CD4-positive, alpha-beta T cell (primary cell): ENCODE results near the gene SAMD10. TPM values are rescaled to one million over a fixed set of nuclear protein-coding genes. Genes with fewer than 3 reads are reported as not detected.

ENCODE experiments used
- ATAC-seq: fragments of 200-7000 bp; cut with Tn5 transposase; one replicate; pipeline ENCODE4 v1.10.0; 2022; ENCODE audit warnings: mild to moderate bottlenecking; ENCODE audit not compliant: poor library complexity
- CTCF ChIA-PET: fragments of 350-600 bp; sonication (Branson Sonifier 250); formaldehyde crosslinking; loops from one replicate; lab custom pipeline; 2021; ENCODE audit warnings: antibody characterized with exemption, inconsistent platforms; lab: Charles Lee
- POLR2A ChIA-PET: fragments of 350-600 bp; sonication (Branson Sonifier 250); formaldehyde crosslinking; loops from one replicate; lab custom pipeline; 2021; ENCODE audit warnings: antibody characterized with exemption, inconsistent platforms; lab: Charles Lee
- DNase-seq, 14 experiments: peaks; one replicate each; pipeline ENCODE4 v3.0.0-alpha.2; 2013 to 2020; ENCODE audit warnings: mixed read lengths in 2 of 14
- H3K27ac ChIP-seq, 2 donors: one replicate each; pipeline versions ENCODE4 v1.5.1 to v1.7.0; 2013; ENCODE audit warnings: low read length in 2 of 2, low read depth in 1 of 2, mild to moderate bottlenecking in 1 of 2
- H3K27me3 ChIP-seq, 2 experiments: 1 replicate in 1 of 2; 2 replicates in 1 of 2; pipeline versions ENCODE4 v1.6.1 to v1.7.0; 2013; ENCODE audit warnings: low read length in 2 of 2, control low read depth in 1 of 2, mild to moderate bottlenecking in 1 of 2, moderate library complexity in 1 of 2; ENCODE audit not compliant: insufficient read depth in 2 of 2, control insufficient read depth in 1 of 2
- H3K36me3 ChIP-seq: one replicate; pipeline ENCODE4 v1.6.1; 2013; ENCODE audit warnings: low read length, control low read depth; ENCODE audit not compliant: insufficient read depth
- H3K4me1 ChIP-seq: one replicate; pipeline ENCODE4 v1.6.1; 2013; ENCODE audit warnings: low read length, control low read depth; ENCODE audit not compliant: insufficient read depth
- H3K4me3 ChIP-seq: one replicate; pipeline ENCODE4 v1.5.1; 2013; ENCODE audit warnings: mild to moderate bottlenecking, low read length, moderate library complexity
- H3K9me3 ChIP-seq, 2 experiments: 1 replicate in 1 of 2; 2 replicates in 1 of 2; pipeline versions ENCODE4 v1.6.1 to v1.7.0; 2013; ENCODE audit warnings: low read length in 2 of 2, mild to moderate bottlenecking in 2 of 2, control low read depth in 1 of 2, moderate library complexity in 1 of 2; ENCODE audit not compliant: control insufficient read depth in 1 of 2, insufficient read depth in 1 of 2
- H3K27ac Mint-ChIP-seq: one replicate; pipeline ENCODE4 v1.8.0; 2020; ENCODE audit warnings: mixed read lengths
- H3K27me3 Mint-ChIP-seq: one replicate; pipeline ENCODE4 v1.8.0; 2021; ENCODE audit warnings: mixed read lengths
- H3K36me3 Mint-ChIP-seq: one replicate; pipeline ENCODE4 v1.8.0; 2021; ENCODE audit warnings: low read depth, mixed read lengths
- H3K4me1 Mint-ChIP-seq: one replicate; pipeline ENCODE4 v1.8.0; 2021; ENCODE audit warnings: low read depth, mixed read lengths
- H3K4me3 Mint-ChIP-seq: one replicate; pipeline ENCODE4 v1.8.0; 2020; ENCODE audit warnings: mild to moderate bottlenecking, mixed read lengths
- H3K9me3 Mint-ChIP-seq: one replicate; pipeline ENCODE4 v1.8.0; 2020; ENCODE audit warnings: mixed read lengths
- intact Hi-C, 2 experiments: fragments of 100-400 bp; cut with DNase I in 1 of 2; cut with micrococcal nuclease in 1 of 2; formaldehyde crosslinking; loops; one replicate each; pipeline versions ENCODE4 v1.15.1 to v1.9.0; 2023 to 2025; cut with DNase I, micrococcal nuclease
- total RNA-seq, 174 experiments: library from RNA in 2 of 174; stranded (reverse) in 2 of 174; gene quantifications; one replicate each; pipeline ENCODE4 v1.2.3 and lab custom pipeline; 2021 to 2026
- TF ChIP-seq, protein P1 (sequence below): fragments of 200-600 bp; IDR thresholded peaks from one replicate; pipeline ENCODE4 v1.8.0; 2022; ENCODE audit warnings: antibody characterized with exemption, mild to moderate bottlenecking

Gene SAMD10
- total RNA-seq, 2 experiments from 2014 or later, result 12.0 to 12.1 TPM

GRCh38 chr20:63982937-63983336, 3.5 kb upstream of the SAMD10 start:
- Mint-ChIP-seq H3K9me3 (no peaks in the 10 kb centered on the region), H3K27ac (peak overlapping the region; percentile 98), H3K36me3 (peaks cover 79% of the 10 kb centered on the region), H3K4me3 (peak overlapping the region; percentile 76), H3K4me1 (peaks cover 48% of the 10 kb centered on the region), H3K27me3 (no peaks in the 10 kb centered on the region)
- Histone ChIP-seq H3K27me3 (no peaks in the 10 kb centered on the region), H3K4me1 (peaks cover 47% of the 10 kb centered on the region), H3K27ac (no peak overlapping the region), H3K36me3 (peaks cover 49% of the 10 kb centered on the region), H3K9me3 (no peaks in the 10 kb centered on the region), H3K4me3 (no peak overlapping the region)
- intact Hi-C loops, result loop anchor here in 1 of 2 experiments (5.0 to 10.0 kb wide), 2 partner anchors 52 to 139 kb away; partner anchors contain the start of gene C20orf204
- ChIA-PET POLR2A (interaction anchor here (1.5 kb wide), 1 partner anchor 27 kb away, joined by 3 read pairs; the partner anchor contains the start of gene UCKL1), CTCF (interaction anchor here (0.8 to 3.2 kb wide), 2 partner anchors 9 to 118 kb away, joined by 3 to 16 read pairs; partner anchors contain the start of gene TPD52L2)
- TF ChIP-seq, protein P1, sequence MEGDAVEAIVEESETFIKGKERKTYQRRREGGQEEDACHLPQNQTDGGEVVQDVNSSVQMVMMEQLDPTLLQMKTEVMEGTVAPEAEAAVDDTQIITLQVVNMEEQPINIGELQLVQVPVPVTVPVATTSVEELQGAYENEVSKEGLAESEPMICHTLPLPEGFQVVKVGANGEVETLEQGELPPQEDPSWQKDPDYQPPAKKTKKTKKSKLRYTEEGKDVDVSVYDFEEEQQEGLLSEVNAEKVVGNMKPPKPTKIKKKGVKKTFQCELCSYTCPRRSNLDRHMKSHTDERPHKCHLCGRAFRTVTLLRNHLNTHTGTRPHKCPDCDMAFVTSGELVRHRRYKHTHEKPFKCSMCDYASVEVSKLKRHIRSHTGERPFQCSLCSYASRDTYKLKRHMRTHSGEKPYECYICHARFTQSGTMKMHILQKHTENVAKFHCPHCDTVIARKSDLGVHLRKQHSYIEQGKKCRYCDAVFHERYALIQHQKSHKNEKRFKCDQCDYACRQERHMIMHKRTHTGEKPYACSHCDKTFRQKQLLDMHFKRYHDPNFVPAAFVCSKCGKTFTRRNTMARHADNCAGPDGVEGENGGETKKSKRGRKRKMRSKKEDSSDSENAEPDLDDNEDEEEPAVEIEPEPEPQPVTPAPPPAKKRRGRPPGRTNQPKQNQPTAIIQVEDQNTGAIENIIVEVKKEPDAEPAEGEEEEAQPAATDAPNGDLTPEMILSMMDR, result no peak
- ATAC-seq (no peak), DNase-seq (no peak)

DNA sequence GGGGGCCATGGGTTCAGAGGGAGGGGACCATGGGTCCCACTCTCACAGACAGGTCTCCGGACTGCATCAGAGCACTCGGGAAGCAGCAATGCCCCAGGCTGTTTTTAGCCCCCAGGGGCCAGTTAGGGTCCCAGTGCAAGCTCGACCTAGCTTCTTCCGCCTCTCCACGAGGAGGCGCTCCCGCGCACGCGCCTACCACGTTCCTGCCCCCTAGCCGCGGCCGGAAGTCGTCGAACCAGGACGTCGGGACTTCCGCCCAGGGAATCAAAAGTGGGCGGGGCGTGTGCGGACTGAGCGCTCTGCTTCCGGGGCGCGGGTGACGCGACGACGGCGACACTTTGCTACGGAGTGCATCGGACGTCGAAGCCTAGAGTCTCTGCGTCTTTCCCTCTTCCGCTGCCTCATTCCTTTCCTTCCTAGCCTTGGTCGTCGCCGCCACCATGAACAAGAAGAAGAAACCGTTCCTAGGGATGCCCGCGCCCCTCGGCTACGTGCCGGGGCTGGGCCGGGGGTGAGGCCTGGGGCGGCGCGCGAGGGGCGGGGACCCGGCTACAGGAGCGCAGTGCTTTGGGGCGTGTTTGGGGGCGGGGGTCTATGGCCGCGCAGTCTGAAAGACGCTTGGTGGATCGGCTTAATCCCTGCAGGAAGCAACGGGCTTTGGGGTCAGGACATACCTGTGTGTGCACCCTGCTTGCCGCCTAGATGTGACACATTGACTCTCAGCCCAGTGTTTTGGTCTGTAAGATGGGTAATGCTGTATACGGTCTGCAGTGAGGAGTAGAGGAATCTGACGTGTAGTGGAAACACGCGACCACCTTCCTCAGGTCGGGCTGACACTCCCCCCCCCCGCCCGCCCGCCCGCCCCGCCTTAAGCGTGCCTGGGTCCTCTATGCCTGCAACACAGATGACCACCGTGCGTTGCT, 1.6 kb upstream of the SAMD10 start, which contains the start of gene PRPF6:
PRPF6 (plus strand) TSS at position 327 of the 923 bp plus-strand sequence; CDS start at position 441, 114 bp downstream.
- Mint-ChIP-seq H3K9me3 (no peaks in the 10 kb centered on the region), H3K27ac (peak within 1 kb of the TSS; percentile 98), H3K27me3 (no peaks in the 10 kb centered on the region), H3K4me3 (peak within 1 kb of the TSS; percentile 90), H3K4me1 (peaks cover 67% of the 10 kb centered on the region), H3K36me3 (peaks cover 71% of the 10 kb centered on the region)
- peak within 1 kb of the TSS; percentile 69 for H3K4me3 ChIP-seq
- intact Hi-C loops, result loop anchor here (1.0 to 10.0 kb wide), 7 partner anchors 25 to 141 kb away; partner anchors contain the start of genes C20orf204 (in 1 of the 2), TCEA2 (in 1 of the 2), TPD52L2 (in 1 of the 2) and UCKL1 (in 1 of the 2)
- DNase-seq (peak; percentile 89 to 98 (median 94)), ATAC-seq (peak; percentile 58)
- H3K27ac ChIP-seq, result peak within 1 kb of the TSS; percentile 85 to 87
- H3K27me3 ChIP-seq, result no peaks in the 10 kb centered on the region
- TF ChIP-seq, protein P1, result peak; percentile 93
- CTCF ChIA-PET, result interaction anchor here (0.6 to 3.8 kb wide), 16 partner anchors 22 to 443 kb away, joined by 3 to 40 read pairs (median 4); partner anchors contain the start of genes ARFRP1, TPD52L2, UCKL1 and ZGPAT
- H3K4me1 ChIP-seq, result peaks cover 60% of the 10 kb centered on the region
- H3K9me3 ChIP-seq, result no peaks in the 10 kb centered on the region
- POLR2A ChIA-PET, result interaction anchor here (0.7 to 2.3 kb wide), 20 partner anchors 11 to 461 kb away, joined by 3 to 36 read pairs (median 3); partner anchors contain the start of genes OPRL1, PPDPF, RGS19 and RTEL1
- H3K36me3 ChIP-seq, result peaks cover 34% of the 10 kb centered on the region

DNA sequence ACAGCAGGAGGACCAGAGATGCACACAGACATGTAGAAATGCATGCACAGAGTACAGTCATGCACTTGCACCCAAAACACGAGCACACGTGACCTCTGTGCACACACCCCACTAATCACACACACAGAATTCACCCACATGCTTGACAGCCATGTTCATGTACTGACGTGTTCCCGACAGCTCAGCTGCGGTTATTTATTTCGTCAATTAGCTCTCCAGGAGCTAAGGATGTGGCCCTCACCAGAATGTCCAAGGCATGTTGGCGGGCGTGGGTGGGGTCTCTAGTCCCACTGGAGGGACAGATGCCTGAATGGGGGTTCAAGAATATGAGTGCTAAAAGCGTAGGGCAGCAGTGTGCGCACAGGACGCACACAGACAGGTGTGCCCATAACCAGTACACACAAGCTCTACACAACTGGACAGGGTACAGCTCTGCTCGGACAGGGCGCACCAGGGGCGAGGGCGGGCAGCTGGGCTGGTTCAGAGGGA, 919 bp upstream of the SAMD10 start:
- Mint-ChIP-seq H3K4me1 (peaks cover 69% of the 10 kb centered on the region), H3K4me3 (peak overlapping the region; percentile 90), H3K27ac (peak overlapping the region; percentile 98), H3K36me3 (peaks cover 65% of the 10 kb centered on the region), H3K9me3 (no peaks in the 10 kb centered on the region), H3K27me3 (no peaks in the 10 kb centered on the region)
- Histone ChIP-seq H3K27ac (peak overlapping the region; percentile 85 to 87), H3K36me3 (peaks cover 30% of the 10 kb centered on the region), H3K27me3 (no peaks in the 10 kb centered on the region), H3K4me3 (peak overlapping the region; percentile 69), H3K9me3 (no peaks in the 10 kb centered on the region), H3K4me1 (peaks cover 60% of the 10 kb centered on the region)
- CTCF ChIA-PET, result interaction anchor here (0.7 to 3.8 kb wide), 15 partner anchors 21 to 442 kb away, joined by 3 to 40 read pairs (median 5); partner anchors contain the start of genes ARFRP1, TPD52L2, UCKL1 and ZGPAT
- POLR2A ChIA-PET, result interaction anchor here (0.7 to 2.3 kb wide), 22 partner anchors 10 to 460 kb away, joined by 3 to 36 read pairs (median 3); partner anchors contain the start of genes OPRL1, PPDPF, RGS19 and RTEL1
- intact Hi-C loops, result loop anchor here (2.0 to 10.0 kb wide), 5 partner anchors 54 to 142 kb away; partner anchors contain the start of genes C20orf204 (in 1 of the 2) and TCEA2 (in 1 of the 2)
- TF ChIP-seq, protein P1, result no peak
- ATAC-seq (peak; percentile 52), DNase-seq (peak in 4 of 14 experiments; percentile 50 to 74 (median 62))
